GM18499 (cell line): ENCODE measurements around the gene CH25H.
"Not testable (repeated sequence)": the region's sequence is repeated elsewhere in the genome, so short reads cannot be mapped to it uniquely, and the experiment has no call there.

Source experiments
- ATAC-seq: cut with Tn5 transposase; IDR thresholded peaks from one replicate; pipeline ENCODE4 v1.9.1; 2021; ENCODE audit warnings: moderate number of reproducible peaks; ENCODE audit not compliant: insufficient read depth, unreplicated experiment

Gene CH25H

GRCh38 chr10:89204621-89205185 lies 2.4 kb downstream of the CH25H start:
- no peak for ATAC-seq

GRCh38 chr10:89203237-89203636 lies 3.9 kb downstream of the CH25H start:
- ATAC-seq: no peak

GRCh38 chr10:89202033-89202425 lies 5.1 kb downstream of the CH25H start:
- ATAC-seq: no peak

GRCh38 chr10:89201345-89202032 lies 5.6 kb downstream of the CH25H start:
- no peak for ATAC-seq

- ATAC-seq: no peak
Measured at GRCh38 chr10:89197473-89197872, 9.6 kb downstream of the CH25H start.

- ATAC-seq: not testable (repeated sequence)
Measured at GRCh38 chr10:89191301-89191700, 15.8 kb downstream of the CH25H start.

GRCh38 chr10:89189211-89189734 lies 17.8 kb downstream of the CH25H start:
- no peak for ATAC-seq

GRCh38 chr10:89185658-89186057 lies 21.5 kb downstream of the CH25H start:
- no peak for ATAC-seq

GRCh38 chr10:89184638-89185037 lies 22.5 kb downstream of the CH25H start:
- no peak for ATAC-seq

- ATAC-seq: no peak
Measured at GRCh38 chr10:89183571-89183970, 23.5 kb downstream of the CH25H start.

GRCh38 chr10:89182894-89183293 lies 24.2 kb downstream of the CH25H start:
- no peak for ATAC-seq

- no peak for ATAC-seq
Measured at GRCh38 chr10:89175816-89176215, 31.3 kb downstream of the CH25H start.

- ATAC-seq: no peak
Measured at GRCh38 chr10:89173075-89173474, 34.0 kb downstream of the CH25H start.

GRCh38 chr10:89171996-89172395 lies 35.1 kb downstream of the CH25H start:
- no peak for ATAC-seq

GRCh38 chr10:89171263-89171872 lies 35.7 kb downstream of the CH25H start:
- no peak for ATAC-seq

- not testable (repeated sequence) for ATAC-seq
Measured at GRCh38 chr10:89168354-89168900, 38.7 kb downstream of the CH25H start.

- ATAC-seq: no peak
Measured at GRCh38 chr10:89167915-89168314, 39.2 kb downstream of the CH25H start.

- no peak for ATAC-seq
Measured at GRCh38 chr10:89165923-89166322, 41.2 kb downstream of the CH25H start.

GRCh38 chr10:89164920-89165319 lies 42.2 kb downstream of the CH25H start:
- ATAC-seq: no peak

- peak; percentile 7 for ATAC-seq
Measured at GRCh38 chr10:89164080-89164479, 43.0 kb downstream of the CH25H start.

- peak; percentile 97 for ATAC-seq
Measured at GRCh38 chr10:89163265-89163995, 43.7 kb downstream of the CH25H start.
